ENCODE measurements around the gene BCL2L12. TPM values are rescaled to one million over a fixed set of nuclear protein-coding genes. Genes with fewer than 3 reads are reported as not detected.

Gene BCL2L12
- total RNA-seq, 1 experiment from 2014 or later, result 145 TPM

GRCh38 chr19:49678985-49679770 lies 13.4 kb downstream of the BCL2L12 start:
- no peak overlapping the region for H3K14ac ChIP-seq (ENCODE audit: insufficient read depth, low read length)
- peaks cover 2% of the 10 kb centered on the region for H3K79me1 ChIP-seq (ENCODE audit: insufficient read depth, low read depth, low read length, poor library complexity, severe bottlenecking)
- no peaks in the 10 kb centered on the region for H3K27me3 ChIP-seq (ENCODE audit: insufficient read depth, low read length)
- H3K4ac ChIP-seq (ENCODE audit: low read depth, low read length), result no peak overlapping the region
- Mint-ChIP-seq H3K27ac (peak overlapping the region in 1 of 3 experiments; percentile 97; a peak in 1 of 7 replicates), H3K4me3 (peak overlapping the region; percentile 91 to 98), H3K9me3 (no peaks in the 10 kb centered on the region; a peak in 2 of 5 replicates), H3K36me3 (ENCODE audit: insufficient read depth in 1 of 3, low read depth in 3 of 3) (peaks cover 32 to 38% (median 35%) of the 10 kb centered on the region in 3 experiments; a peak in 6 of 7 replicates), H3K4me1 (peaks cover 20 to 37% of the 10 kb centered on the region in 2 experiments), H3K27me3 (ENCODE audit: low read depth) (peaks cover 2% of the 10 kb centered on the region; the same call in 1 of the 2 replicates)
- no peaks in the 10 kb centered on the region for H4K20me1 ChIP-seq (ENCODE audit: control insufficient read depth, insufficient read depth, insufficient read length)
- no peak overlapping the region for H2BK5ac ChIP-seq (ENCODE audit: insufficient read length, low read length)
- no CpG with 5 or more reads among the region's 12 CpGs for WGBS (ENCODE audit: extremely low coverage, insufficient read length, low lambda C conversion rate)
- no peak overlapping the region for H3K56ac ChIP-seq (ENCODE audit: insufficient read length, low read depth, low read length)
- H2BK120ac ChIP-seq (ENCODE audit: low read depth, low read length, poor library complexity, severe bottlenecking), result no peak overlapping the region
- H4K91ac ChIP-seq (ENCODE audit: insufficient read length, low read depth, low read length), result no peak overlapping the region
- no peak overlapping the region for H3K18ac ChIP-seq (ENCODE audit: insufficient read length, low read depth, low read length)
- no peak overlapping the region for H2BK12ac ChIP-seq (ENCODE audit: insufficient read length, low read depth, low read length)
- H3T11ph ChIP-seq (ENCODE audit: low read length), result no peak overlapping the region
- no peak overlapping the region for H2BK20ac ChIP-seq (ENCODE audit: low read depth, low read length, poor library complexity, severe bottlenecking)
- no peak overlapping the region for H3K27ac ChIP-seq (ENCODE audit: insufficient read length, low read depth, low read length)
- H4K5ac ChIP-seq (ENCODE audit: insufficient read length, low read depth, low read length), result no peak overlapping the region
- H3K23me2 ChIP-seq (ENCODE audit: insufficient read length, low read depth, low read length, poor library complexity, severe bottlenecking), result peaks cover 4% of the 10 kb centered on the region
- no peak for TF ChIP-seq CTCF (conservative IDR thresholded peaks at IDR 0.05)
- peaks cover 22% of the 10 kb centered on the region; the same call in 1 of the 2 replicates for H3K79me2 ChIP-seq (ENCODE audit: insufficient read depth, low read length)
- DNase-seq, result no peak
- no peaks in the 10 kb centered on the region for H3K9me3 ChIP-seq (ENCODE audit: control insufficient read depth, low read depth, low read length)
- no peak overlapping the region for H3K9ac ChIP-seq (ENCODE audit: extremely low read depth, insufficient read length, low read length)
- H2BK15ac ChIP-seq (ENCODE audit: low read depth, low read length), result no peak overlapping the region
- peaks cover 6% of the 10 kb centered on the region for H3K4me1 ChIP-seq (ENCODE audit: insufficient read depth, low read length)
- no peak overlapping the region for H3K4me2 ChIP-seq (ENCODE audit: insufficient read depth, insufficient read length, low read length)
- no peak overlapping the region for H2AFZ ChIP-seq (ENCODE audit: low read length)
- H4K8ac ChIP-seq (replicated peaks; ENCODE audit: insufficient read length, low read depth, low read length), result no peak overlapping the region
- H2AK5ac ChIP-seq (ENCODE audit: insufficient read length, low read length), result no peak overlapping the region
- H3K23ac ChIP-seq (ENCODE audit: insufficient read length, low read depth, low read length), result no peak overlapping the region
